ENCODE measurements around the gene GSDMA.

GSDMA gene

GRCh38 chr17:39949028-39949427 lies 13.8 kb upstream of the GSDMA start:
- no peak for TF ChIP-seq FOXP2 (optimal IDR thresholded peaks at IDR 0.05; ENCODE audit: control extremely low read depth, extremely low read length, insufficient read depth)
- TF ChIP-seq EZH2 (IDR thresholded peaks at IDR 0.05), result no peak
- TF ChIP-seq POLR2AphosphoS5 (IDR thresholded peaks at IDR 0.05; ENCODE audit: borderline replicate concordance, low read depth, low read length), result no peak
- Histone ChIP-seq H3K36me3 (ENCODE audit: insufficient read depth, low read length) (no peaks in the 10 kb centered on the region), H3K9ac (ENCODE audit: insufficient read length) (no peak overlapping the region), H3K9me3 (ENCODE audit: low read depth, low read length) (no peaks in the 10 kb centered on the region), H3K4me3 (no peak overlapping the region), H3K27ac (peak overlapping the region; percentile 42; the same call in 1 of the 2 replicates)
- no peak for DNase-seq (ENCODE audit: low read depth, low spot score)

GRCh38 chr17:39950871-39951348 lies 11.9 kb upstream of the GSDMA start:
- Histone ChIP-seq H3K36me3 (ENCODE audit: insufficient read depth, low read length) (no peaks in the 10 kb centered on the region), H3K4me3 (no peak overlapping the region), H3K9ac (ENCODE audit: insufficient read length) (no peak overlapping the region), H3K27ac (no peak overlapping the region), H3K9me3 (ENCODE audit: low read depth, low read length) (no peaks in the 10 kb centered on the region)
- DNase-seq (ENCODE audit: low read depth, low spot score), result no peak
- TF ChIP-seq POLR2AphosphoS5 (IDR thresholded peaks at IDR 0.05; ENCODE audit: borderline replicate concordance, low read depth, low read length), result no peak
- no peak for TF ChIP-seq EZH2 (IDR thresholded peaks at IDR 0.05)
- no peak for TF ChIP-seq FOXP2 (optimal IDR thresholded peaks at IDR 0.05; ENCODE audit: control extremely low read depth, extremely low read length, insufficient read depth)

GRCh38 chr17:39951924-39952679 lies 10.7 kb upstream of the GSDMA start:
- TF ChIP-seq FOXP2 (optimal IDR thresholded peaks at IDR 0.05; ENCODE audit: control extremely low read depth, extremely low read length, insufficient read depth) (no peak), POLR2AphosphoS5 (IDR thresholded peaks at IDR 0.05; ENCODE audit: borderline replicate concordance, low read depth, low read length) (no peak), EZH2 (IDR thresholded peaks at IDR 0.05) (no peak)
- Histone ChIP-seq H3K4me3 (peak overlapping the region; percentile 55; the same call in 1 of the 2 replicates), H3K9me3 (ENCODE audit: low read depth, low read length) (no peaks in the 10 kb centered on the region), H3K36me3 (ENCODE audit: insufficient read depth, low read length) (no peaks in the 10 kb centered on the region), H3K27ac (no peak overlapping the region), H3K9ac (ENCODE audit: insufficient read length) (no peak overlapping the region)
- DNase-seq (ENCODE audit: low read depth, low spot score), result no peak

GRCh38 chr17:39952680-39953470 lies 9.9 kb upstream of the GSDMA start:
- Histone ChIP-seq H3K36me3 (ENCODE audit: insufficient read depth, low read length) (no peaks in the 10 kb centered on the region), H3K9ac (ENCODE audit: insufficient read length) (no peak overlapping the region), H3K9me3 (ENCODE audit: low read depth, low read length) (no peaks in the 10 kb centered on the region), H3K27ac (no peak overlapping the region), H3K4me3 (peak overlapping the region; percentile 68)
- TF ChIP-seq POLR2AphosphoS5 (IDR thresholded peaks at IDR 0.05; ENCODE audit: borderline replicate concordance, low read depth, low read length) (no peak), FOXP2 (optimal IDR thresholded peaks at IDR 0.05; ENCODE audit: control extremely low read depth, extremely low read length, insufficient read depth) (no peak), EZH2 (IDR thresholded peaks at IDR 0.05) (no peak)
- peak; percentile 32 for DNase-seq (ENCODE audit: low read depth, low spot score)

- DNase-seq (ENCODE audit: low read depth, low spot score), result no peak
- no peaks in the 10 kb centered on the region for H3K36me3 ChIP-seq (ENCODE audit: insufficient read depth, low read length)
- no peak overlapping the region for H3K9ac ChIP-seq (ENCODE audit: insufficient read length)
- H3K27ac ChIP-seq, result no peak overlapping the region
- no peak for TF ChIP-seq POLR2AphosphoS5 (IDR thresholded peaks at IDR 0.05; ENCODE audit: borderline replicate concordance, low read depth, low read length)
- TF ChIP-seq FOXP2 (optimal IDR thresholded peaks at IDR 0.05; ENCODE audit: control extremely low read depth, extremely low read length, insufficient read depth), result no peak
- no peak for TF ChIP-seq EZH2 (IDR thresholded peaks at IDR 0.05)
- peak overlapping the region; percentile 68 for H3K4me3 ChIP-seq
- H3K9me3 ChIP-seq (ENCODE audit: low read depth, low read length), result no peaks in the 10 kb centered on the region
Measured at GRCh38 chr17:39953471-39953888, 9.3 kb upstream of the GSDMA start.

- TF ChIP-seq POLR2AphosphoS5 (IDR thresholded peaks at IDR 0.05; ENCODE audit: borderline replicate concordance, low read depth, low read length), result no peak
- TF ChIP-seq FOXP2 (optimal IDR thresholded peaks at IDR 0.05; ENCODE audit: control extremely low read depth, extremely low read length, insufficient read depth), result no peak
- no peak for TF ChIP-seq EZH2 (IDR thresholded peaks at IDR 0.05)
- no peak overlapping the region for H3K9ac ChIP-seq (ENCODE audit: insufficient read length)
- no peaks in the 10 kb centered on the region for H3K36me3 ChIP-seq (ENCODE audit: insufficient read depth, low read length)
- DNase-seq (ENCODE audit: low read depth, low spot score), result no peak
- no peak overlapping the region for H3K27ac ChIP-seq
- H3K9me3 ChIP-seq (ENCODE audit: low read depth, low read length), result no peaks in the 10 kb centered on the region
- no peak overlapping the region for H3K4me3 ChIP-seq
Measured at GRCh38 chr17:39954876-39955275, 7.9 kb upstream of the GSDMA start.

GRCh38 chr17:39955726-39956225 lies 7.0 kb upstream of the GSDMA start:
- Histone ChIP-seq H3K9me3 (ENCODE audit: low read depth, low read length) (no peaks in the 10 kb centered on the region), H3K36me3 (ENCODE audit: insufficient read depth, low read length) (no peaks in the 10 kb centered on the region), H3K9ac (ENCODE audit: insufficient read length) (no peak overlapping the region), H3K4me3 (no peak overlapping the region), H3K27ac (no peak overlapping the region)
- DNase-seq (ENCODE audit: low read depth, low spot score), result no peak
- TF ChIP-seq POLR2AphosphoS5 (IDR thresholded peaks at IDR 0.05; ENCODE audit: borderline replicate concordance, low read depth, low read length), result no peak
- no peak for TF ChIP-seq EZH2 (IDR thresholded peaks at IDR 0.05)
- TF ChIP-seq FOXP2 (optimal IDR thresholded peaks at IDR 0.05; ENCODE audit: control extremely low read depth, extremely low read length, insufficient read depth), result no peak

GRCh38 chr17:39960524-39961041 lies 2.2 kb upstream of the GSDMA start:
- TF ChIP-seq EZH2 (IDR thresholded peaks at IDR 0.05) (no peak), POLR2AphosphoS5 (IDR thresholded peaks at IDR 0.05; ENCODE audit: borderline replicate concordance, low read depth, low read length) (no peak), FOXP2 (optimal IDR thresholded peaks at IDR 0.05; ENCODE audit: control extremely low read depth, extremely low read length, insufficient read depth) (no peak)
- Histone ChIP-seq H3K4me3 (no peak overlapping the region), H3K9ac (ENCODE audit: insufficient read length) (no peak overlapping the region), H3K27ac (no peak overlapping the region), H3K36me3 (ENCODE audit: insufficient read depth, low read length) (no peaks in the 10 kb centered on the region), H3K9me3 (ENCODE audit: low read depth, low read length) (no peaks in the 10 kb centered on the region)
- no peak for DNase-seq (ENCODE audit: low read depth, low spot score)
